Activated CD4-positive, alpha-beta T cell treated with anti-CD3 and anti-CD28 coated beads, Interleukin-2, amount 10 ng/mL, durations not matched to agents 24 days and 14 days (primary cell): ENCODE data around the gene STARD5. TPM values are rescaled to one million over a fixed set of nuclear protein-coding genes. Genes with fewer than 3 reads are reported as not detected.

Source experiments
- DNase-seq: peaks from one replicate; pipeline ENCODE4 v3.0.0; 2022
- H3K27ac Mint-ChIP-seq: one replicate; pipeline ENCODE4 v1.8.0; 2022; ENCODE audit warnings: mild to moderate bottlenecking, mixed read lengths
- H3K27me3 Mint-ChIP-seq: one replicate; pipeline ENCODE4 v1.8.0; 2022; ENCODE audit warnings: mixed read lengths
- H3K36me3 Mint-ChIP-seq: one replicate; pipeline ENCODE4 v1.8.0; 2022; ENCODE audit warnings: low read depth, mild to moderate bottlenecking, mixed read lengths
- H3K4me1 Mint-ChIP-seq: one replicate; pipeline ENCODE4 v1.8.0; 2021; ENCODE audit warnings: mixed read lengths
- H3K4me3 Mint-ChIP-seq: one replicate; pipeline ENCODE4 v1.8.0; 2022; ENCODE audit warnings: mild to moderate bottlenecking, moderate library complexity, mixed read lengths
- H3K9me3 Mint-ChIP-seq: one replicate; pipeline ENCODE4 v1.8.0; 2021; ENCODE audit warnings: mixed read lengths
- intact Hi-C: fragments of 100-400 bp; cut with micrococcal nuclease; formaldehyde crosslinking; loops from one replicate; pipeline ENCODE4 v1.15.1; 2023
- total RNA-seq: library from RNA; stranded (reverse); gene quantifications from 2 replicates; pipeline ENCODE4 v1.2.3, GENCODE V29; 2022

STARD5 gene
- total RNA-seq, 1 donor from 2014 or later = 5.8 TPM

GRCh38 chr15:81277851-81278250 is 46.1 kb downstream of the STARD5 start:
- Mint-ChIP-seq H3K4me1 (peaks cover 38% of the 10 kb centered on the region), H3K27me3 (no peaks in the 10 kb centered on the region), H3K9me3 (peaks cover 6% of the 10 kb centered on the region), H3K27ac (no peak overlapping the region), H3K36me3 (peaks cover 12% of the 10 kb centered on the region), H3K4me3 (no peak overlapping the region)
- intact Hi-C loops = loop anchor here (10.0 kb wide), 1 partner anchor 207 kb away; no protein-coding TSS in a partner anchor
- DNase-seq = no peak

- Mint-ChIP-seq H3K27me3 (no peaks in the 10 kb centered on the region), H3K36me3 (peaks cover 12% of the 10 kb centered on the region), H3K4me1 (peaks cover 34% of the 10 kb centered on the region), H3K27ac (no peak overlapping the region), H3K9me3 (peaks cover 6% of the 10 kb centered on the region), H3K4me3 (no peak overlapping the region)
- DNase-seq = no peak
- intact Hi-C loops = loop anchor here (10.0 kb wide), 1 partner anchor 208 kb away; no protein-coding TSS in a partner anchor
Measured at GRCh38 chr15:81276967-81277366, 47.0 kb downstream of the STARD5 start.

- no peak overlapping the region for H3K27ac Mint-ChIP-seq
- no peak for DNase-seq
- no peaks in the 10 kb centered on the region for H3K27me3 Mint-ChIP-seq
- peaks cover 12% of the 10 kb centered on the region for H3K36me3 Mint-ChIP-seq
- H3K4me1 Mint-ChIP-seq = peaks cover 31% of the 10 kb centered on the region
- peaks cover 6% of the 10 kb centered on the region for H3K9me3 Mint-ChIP-seq
- intact Hi-C loops = loop anchor here (1.0 to 10.0 kb wide), 6 partner anchors 19 to 209 kb away; partner anchors contain the start of gene STARD5
- H3K4me3 Mint-ChIP-seq = no peak overlapping the region
Measured at GRCh38 chr15:81275711-81276392, 48.1 kb downstream of the STARD5 start.

GRCh38 chr15:81274931-81275707 is 48.8 kb downstream of the STARD5 start:
- intact Hi-C loops = loop anchor here (1.0 to 10.0 kb wide), 6 partner anchors 20 to 210 kb away; partner anchors contain the start of gene STARD5
- H3K36me3 Mint-ChIP-seq = peaks cover 12% of the 10 kb centered on the region
- H3K4me1 Mint-ChIP-seq = peaks cover 29% of the 10 kb centered on the region
- H3K27ac Mint-ChIP-seq = peak overlapping the region; percentile 48
- peaks cover 6% of the 10 kb centered on the region for H3K9me3 Mint-ChIP-seq
- peak; percentile 94 for DNase-seq
- peak overlapping the region; percentile 15 for H3K4me3 Mint-ChIP-seq
- no peaks in the 10 kb centered on the region for H3K27me3 Mint-ChIP-seq

GRCh38 chr15:81274255-81274654 is 49.7 kb downstream of the STARD5 start:
- intact Hi-C loops = loop anchor here (2.0 to 10.0 kb wide), 2 partner anchors 21 to 211 kb away; no protein-coding TSS in a partner anchor
- Mint-ChIP-seq H3K9me3 (peaks cover 6% of the 10 kb centered on the region), H3K4me3 (no peak overlapping the region), H3K4me1 (peaks cover 29% of the 10 kb centered on the region), H3K36me3 (peaks cover 12% of the 10 kb centered on the region), H3K27me3 (no peaks in the 10 kb centered on the region), H3K27ac (no peak overlapping the region)
- DNase-seq = no peak

- no peak overlapping the region for H3K27ac Mint-ChIP-seq
- DNase-seq = peak; percentile 51
- no peaks in the 10 kb centered on the region for H3K27me3 Mint-ChIP-seq
- H3K4me1 Mint-ChIP-seq = peaks cover 32% of the 10 kb centered on the region
- intact Hi-C loops = loop anchor here (2.0 to 10.0 kb wide), 2 partner anchors 21 to 211 kb away; no protein-coding TSS in a partner anchor
- H3K4me3 Mint-ChIP-seq = no peak overlapping the region
- H3K36me3 Mint-ChIP-seq = peaks cover 12% of the 10 kb centered on the region
- peaks cover 6% of the 10 kb centered on the region for H3K9me3 Mint-ChIP-seq
Measured at GRCh38 chr15:81273855-81274254, 50.1 kb downstream of the STARD5 start.

- intact Hi-C loops = loop anchor here (10.0 kb wide), 1 partner anchor 212 kb away; no protein-coding TSS in a partner anchor
- peaks cover 2% of the 10 kb centered on the region for H3K9me3 Mint-ChIP-seq
- H3K4me1 Mint-ChIP-seq = peaks cover 32% of the 10 kb centered on the region
- DNase-seq = peak; percentile 43
- no peak overlapping the region for H3K4me3 Mint-ChIP-seq
- H3K27me3 Mint-ChIP-seq = no peaks in the 10 kb centered on the region
- no peak overlapping the region for H3K27ac Mint-ChIP-seq
- H3K36me3 Mint-ChIP-seq = peaks cover 10% of the 10 kb centered on the region
Measured at GRCh38 chr15:81273200-81273599, 50.7 kb downstream of the STARD5 start.

GRCh38 chr15:81271761-81272644 is 51.9 kb downstream of the STARD5 start:
- peaks cover 32% of the 10 kb centered on the region for H3K4me1 Mint-ChIP-seq
- peak; percentile 51 for DNase-seq
- intact Hi-C loops = loop anchor here (10.0 kb wide), 1 partner anchor 213 kb away; no protein-coding TSS in a partner anchor
- H3K27me3 Mint-ChIP-seq = no peaks in the 10 kb centered on the region
- H3K36me3 Mint-ChIP-seq = peaks cover 3% of the 10 kb centered on the region
- no peak overlapping the region for H3K27ac Mint-ChIP-seq
- H3K4me3 Mint-ChIP-seq = no peak overlapping the region
- H3K9me3 Mint-ChIP-seq = no peaks in the 10 kb centered on the region

- Mint-ChIP-seq H3K4me1 (peaks cover 34% of the 10 kb centered on the region), H3K4me3 (no peak overlapping the region), H3K36me3 (peaks cover 2% of the 10 kb centered on the region), H3K27ac (no peak overlapping the region), H3K9me3 (no peaks in the 10 kb centered on the region), H3K27me3 (no peaks in the 10 kb centered on the region)
- DNase-seq = peak; percentile 44
- intact Hi-C loops = loop anchor here (10.0 kb wide), 1 partner anchor 214 kb away; no protein-coding TSS in a partner anchor
Measured at GRCh38 chr15:81270781-81271491, 53.0 kb downstream of the STARD5 start.

- H3K4me3 Mint-ChIP-seq = no peak overlapping the region
- H3K9me3 Mint-ChIP-seq = no peaks in the 10 kb centered on the region
- peaks cover 33% of the 10 kb centered on the region for H3K4me1 Mint-ChIP-seq
- peak; percentile 45 for DNase-seq
- intact Hi-C loops = loop anchor here (10.0 kb wide), 1 partner anchor 215 kb away; no protein-coding TSS in a partner anchor
- peaks cover 2% of the 10 kb centered on the region for H3K36me3 Mint-ChIP-seq
- H3K27ac Mint-ChIP-seq = no peak overlapping the region
- no peaks in the 10 kb centered on the region for H3K27me3 Mint-ChIP-seq
Measured at GRCh38 chr15:81270188-81270587, 53.8 kb downstream of the STARD5 start.

GRCh38 chr15:81268881-81269601 is 54.9 kb downstream of the STARD5 start:
- intact Hi-C loops = loop anchor here (5.0 to 10.0 kb wide), 2 partner anchors 776 to 812 kb away; partner anchors contain the start of gene MEX3B
- Mint-ChIP-seq H3K27me3 (peaks cover 5% of the 10 kb centered on the region), H3K36me3 (no peaks in the 10 kb centered on the region), H3K4me1 (peaks cover 26% of the 10 kb centered on the region), H3K9me3 (no peaks in the 10 kb centered on the region), H3K27ac (no peak overlapping the region), H3K4me3 (no peak overlapping the region)
- peak; percentile 65 for DNase-seq

GRCh38 chr15:81268340-81268739 is 55.6 kb downstream of the STARD5 start:
- Mint-ChIP-seq H3K4me3 (no peak overlapping the region), H3K36me3 (no peaks in the 10 kb centered on the region), H3K27me3 (peaks cover 5% of the 10 kb centered on the region), H3K27ac (no peak overlapping the region), H3K9me3 (no peaks in the 10 kb centered on the region), H3K4me1 (peaks cover 26% of the 10 kb centered on the region)
- no peak for DNase-seq
- intact Hi-C loops = loop anchor here (5.0 to 10.0 kb wide), 2 partner anchors 776 to 811 kb away; partner anchors contain the start of gene MEX3B
